ENCODE results near the gene LSAMP. TPM values are rescaled to one million over a fixed set of nuclear protein-coding genes. Genes with fewer than 3 reads are reported as not detected.
A peak's percentile ranks its signal among the peaks of the same experiment; 100 is the strongest.

The LSAMP gene
- total and polyA plus RNA-seq, 2 of the 13 experiments (the other 11 are each of a cell fraction or from before 2014, with no cell fraction given), result not detected

GRCh38 chr3:116141724-116142123, 303.6 kb downstream of the LSAMP start (continued):
- no peak for TF ChIP-seq UBTF (CRISPR knock-in tag; IDR thresholded peaks at IDR 0.05)

- H3K4me3 ChIP-seq (replicated peaks in 1 of 3; ENCODE audit: insufficient read depth in 1 of 3, low read depth in 2 of 3, low read length in 3 of 3), result no peak overlapping the region
- DNase-seq (ENCODE audit: low spot score) (peak; percentile 9), FAIRE-seq (peak; percentile 15), ATAC-seq (no peak)
- no peaks in the 10 kb centered on the region for H3K79me2 ChIP-seq (ENCODE audit: insufficient read depth, low read length)
- H3K9me3 ChIP-seq (ENCODE audit: low read length), result no peaks in the 10 kb centered on the region
- H3K9ac ChIP-seq (ENCODE audit: insufficient read depth, low read depth, low read length), result no peak overlapping the region
- WGBS (ENCODE audit: low lambda C conversion rate), result 10% methylated on average over 5 of the region's 5 CpGs
- H2AFZ ChIP-seq (ENCODE audit: low read length), result no peak overlapping the region
- TF ChIP-seq FOXA1 (IDR thresholded peaks at IDR 0.05) (no peak), FOXA1 (CRISPR knock-in tag; IDR thresholded peaks at IDR 0.05) (no peak), ZBTB14 (CRISPR knock-in tag; IDR thresholded peaks at IDR 0.05) (no peak), ZFP36L1 (CRISPR knock-in tag; IDR thresholded peaks at IDR 0.05) (no peak), THAP8 (CRISPR knock-in tag; IDR thresholded peaks at IDR 0.05; ENCODE audit: borderline replicate concordance) (no peak), KLF16 (CRISPR knock-in tag; IDR thresholded peaks at IDR 0.05) (no peak), TFAP4 (IDR thresholded peaks at IDR 0.05; ENCODE audit: borderline replicate concordance, low read depth) (no peak), CTCF (CRISPR knock-in tag; IDR thresholded peaks at IDR 0.05) (peak; percentile 55), SMC3 (IDR thresholded peaks at IDR 0.05; ENCODE audit: low read length) (peak; percentile 78), ISX (CRISPR knock-in tag; conservative IDR thresholded peaks at IDR 0.05) (no peak), STAG1 (CRISPR knock-in tag; IDR thresholded peaks at IDR 0.05) (peak; percentile 52), TBP (CRISPR knock-in tag; IDR thresholded peaks at IDR 0.05) (no peak), CBFB (CRISPR knock-in tag; IDR thresholded peaks at IDR 0.05) (no peak), RAD21 (CRISPR knock-in tag; IDR thresholded peaks at IDR 0.05) (0 out of 2 replicates have a peak, but pooled peaks have one; percentile 14), TRIM22 (IDR thresholded peaks at IDR 0.05) (no peak)
- CTCF ChIA-PET (ENCODE audit: low intra/inter-chr PET ratio, low total read pairs), result interaction anchor here (3.3 kb wide), 1 partner anchor 617 kb away, joined by 23 read pairs; no protein-coding TSS in a partner anchor
- no peaks in the 10 kb centered on the region for H3K36me3 ChIP-seq (replicated peaks in 1 of 2; ENCODE audit: control insufficient read depth in 1 of 2, insufficient read depth in 2 of 2, low read length in 2 of 2)
- H3K27ac ChIP-seq (ENCODE audit: extremely low read length, insufficient read depth, low read length), result no peak overlapping the region
- intact Hi-C loops (cut with micrococcal nuclease; ENCODE audit: unreplicated experiment), result loop anchor here (1.0 kb wide), 1 partner anchor 618 kb away; no protein-coding TSS in a partner anchor
- BruUV-seq (replicated peaks), result no TSS peak
- in situ Hi-C loops (cut with HindIII; ENCODE audit: extremely low pct_ligation_motif_present, low pct_unique_long_range_greater_than_20kb), result no loop called here
- no peaks in the 10 kb centered on the region for H4K20me1 ChIP-seq (ENCODE audit: insufficient read depth, low read length)
- no peaks in the 10 kb centered on the region for H3K27me3 ChIP-seq (ENCODE audit: control insufficient read depth in 1 of 2, insufficient read depth in 2 of 2, low read length in 2 of 2)
- no peak overlapping the region for H3K4me2 ChIP-seq (ENCODE audit: low read depth, low read length)
- POLR2A ChIA-PET, result no interaction called here
- no peaks in the 10 kb centered on the region for H3K4me1 ChIP-seq (ENCODE audit: insufficient read depth, low read length)
These were observed 305.1 kb downstream of the LSAMP start for GRCh38 chr3:116140100-116140689.

Data from HepG2 (cell line).